Ectodermal cell (in vitro differentiated cells): ENCODE data around the gene ZACN.
A peak's percentile ranks its signal among the peaks of the same experiment; 100 is the strongest.
"Not testable (repeated sequence)": the region's sequence is repeated elsewhere in the genome, so short reads cannot be mapped to it uniquely, and the experiment has no call there.

Experiments used
- H3K27ac ChIP-seq: 2 replicates; pipeline ENCODE4 v1.7.0; 2013; ENCODE audit warnings: mild to moderate bottlenecking, low read depth, low read length; ENCODE audit not compliant: insufficient read depth, poor library complexity, severe bottlenecking
- H3K27me3 ChIP-seq: 2 replicates; pipeline ENCODE4 v1.7.0; 2013; ENCODE audit warnings: mild to moderate bottlenecking, low read length; ENCODE audit not compliant: insufficient read depth, control insufficient read depth, poor library complexity, severe bottlenecking
- H3K36me3 ChIP-seq: one replicate; pipeline ENCODE4 v1.7.0; 2013; ENCODE audit warnings: low read length; ENCODE audit not compliant: control insufficient read depth, insufficient read depth
- H3K4me1 ChIP-seq: one replicate; pipeline ENCODE4 v1.7.0; 2013; ENCODE audit warnings: low read length; ENCODE audit not compliant: control insufficient read depth, insufficient read depth
- H3K4me3 ChIP-seq: 2 replicates; pipeline ENCODE4 v1.7.0; 2013; ENCODE audit warnings: low read depth, low read length, control low read depth; ENCODE audit not compliant: insufficient read depth
- H3K9me3 ChIP-seq: 2 replicates; pipeline ENCODE4 v1.7.0; 2013; ENCODE audit warnings: mild to moderate bottlenecking, low read length, moderate library complexity; ENCODE audit not compliant: control insufficient read depth
- WGBS, 2 experiments: methylation state at CpG; one replicate each; pipeline ENCODE4 v1.1.7; 2013; ENCODE audit warnings: missing lambda C conversion rate in 2 of 2; 5-methylcytosine and 5-hydroxymethylcytosine counted together

The ZACN gene

GRCh38 chr17:76053246-76054111, 25.5 kb upstream of the ZACN start:
- Histone ChIP-seq H3K27ac (no peak overlapping the region), H3K4me1 (no peaks in the 10 kb centered on the region), H3K27me3 (no peaks in the 10 kb centered on the region), H3K36me3 (peaks cover 43% of the 10 kb centered on the region), H3K4me3 (no peak overlapping the region), H3K9me3 (no peaks in the 10 kb centered on the region)
- WGBS, 2 experiments: 95 to 96% methylated on average over 17 of the region's 17 CpGs

GRCh38 chr17:76054112-76054476, 24.9 kb upstream of the ZACN start:
- Histone ChIP-seq H3K4me3 (no peak overlapping the region), H3K36me3 (peaks cover 42% of the 10 kb centered on the region), H3K27me3 (no peaks in the 10 kb centered on the region), H3K27ac (no peak overlapping the region), H3K4me1 (no peaks in the 10 kb centered on the region), H3K9me3 (no peaks in the 10 kb centered on the region)
- WGBS, 2 experiments: 96 to 99% methylated on average over 4 of the region's 4 CpGs

GRCh38 chr17:76056882-76057281, 22.1 kb upstream of the ZACN start:
- peaks cover 44% of the 10 kb centered on the region for H3K36me3 ChIP-seq

GRCh38 chr17:76058264-76058663, 20.7 kb upstream of the ZACN start:
- H3K9me3 ChIP-seq, H3K27me3 ChIP-seq, H3K4me3 ChIP-seq, H3K27ac ChIP-seq, H3K4me1 ChIP-seq: not testable (repeated sequence)
- WGBS, 2 experiments: 92% methylated on average over 6 of the region's 6 CpGs
- H3K36me3 ChIP-seq: peaks cover 48% of the 10 kb centered on the region

More at GRCh38 chr17:76056882-76057281, 22.1 kb upstream of the ZACN start:
- WGBS, 2 experiments: 92 to 96% methylated on average over 3 of the region's 3 CpGs
- no peak overlapping the region for H3K4me3 ChIP-seq
- H3K27me3 ChIP-seq: no peaks in the 10 kb centered on the region
- H3K4me1 ChIP-seq: no peaks in the 10 kb centered on the region
- H3K27ac ChIP-seq: no peak overlapping the region
- no peaks in the 10 kb centered on the region for H3K9me3 ChIP-seq

GRCh38 chr17:76063875-76064546, 15.0 kb upstream of the ZACN start:
- Histone ChIP-seq H3K27me3 (no peaks in the 10 kb centered on the region), H3K4me3 (no peak overlapping the region), H3K36me3 (peaks cover 52% of the 10 kb centered on the region), H3K9me3 (no peaks in the 10 kb centered on the region), H3K27ac (no peak overlapping the region), H3K4me1 (no peaks in the 10 kb centered on the region)
- 94 to 95% methylated on average over 15 of the region's 15 CpGs for WGBS, 2 experiments

GRCh38 chr17:76065775-76066174, 13.2 kb upstream of the ZACN start:
- Histone ChIP-seq H3K4me1 (peaks cover 2% of the 10 kb centered on the region), H3K36me3 (peaks cover 44% of the 10 kb centered on the region), H3K27ac (no peak overlapping the region), H3K27me3 (no peaks in the 10 kb centered on the region), H3K4me3 (no peak overlapping the region), H3K9me3 (no peaks in the 10 kb centered on the region)
- WGBS, 2 experiments: 94 to 96% methylated on average over 4 of the region's 4 CpGs

- Histone ChIP-seq H3K36me3 (peaks cover 10% of the 10 kb centered on the region), H3K27ac (no peak overlapping the region), H3K27me3 (peaks cover 36% of the 10 kb centered on the region), H3K4me3 (peak overlapping the region; percentile 87), H3K4me1 (peaks cover 15% of the 10 kb centered on the region), H3K9me3 (no peaks in the 10 kb centered on the region)
- WGBS, 2 experiments: 27 to 28% methylated on average over 15 of the region's 15 CpGs
Measured at GRCh38 chr17:76071531-76072147, 7.3 kb upstream of the ZACN start.

GRCh38 chr17:76072148-76072858, 6.7 kb upstream of the ZACN start, which contains the start of gene SRP68:
Gene SRP68 (minus strand): TSS chr17:76072517. CDS start chr17:76072491, 26 bp downstream.
- WGBS, 2 experiments: 1% methylated on average over 57 of the region's 57 CpGs
- Histone ChIP-seq H3K27me3 (peaks cover 42% of the 10 kb centered on the region), H3K27ac (no peak within 1 kb of the TSS), H3K9me3 (no peaks in the 10 kb centered on the region), H3K4me3 (peak within 1 kb of the TSS; percentile 87), H3K36me3 (peaks cover 5% of the 10 kb centered on the region), H3K4me1 (peaks cover 17% of the 10 kb centered on the region)

GRCh38 chr17:76074390-76075363, 4.3 kb upstream of the ZACN start, which contains the start of gene GALR2:
Gene GALR2 (plus strand): TSS chr17:76074781. CDS start chr17:76074884, 103 bp downstream.
- Histone ChIP-seq H3K4me3 (peak within 1 kb of the TSS; percentile 26), H3K9me3 (no peaks in the 10 kb centered on the region), H3K27ac (no peak within 1 kb of the TSS), H3K4me1 (peaks cover 22% of the 10 kb centered on the region), H3K27me3 (peaks cover 66% of the 10 kb centered on the region), H3K36me3 (no peaks in the 10 kb centered on the region)
- WGBS, 2 experiments: 3% methylated on average over 92 of the region's 92 CpGs
